Nephron progenitor cell (in vitro differentiated cells): Measurements from ENCODE around the gene SPATA6L.

Source experiments
- DNase-seq: peaks from one replicate; pipeline ENCODE4 v3.0.0; 2021
- H3K27ac Mint-ChIP-seq: 2 replicates; pipeline ENCODE4 v1.8.0; 2021; ENCODE audit warnings: mild to moderate bottlenecking, moderate library complexity, mixed read lengths
- H3K27me3 Mint-ChIP-seq: 2 replicates; pipeline ENCODE4 v1.8.0; 2021; ENCODE audit warnings: mild to moderate bottlenecking, low read depth, mixed read lengths; ENCODE audit not compliant: poor library complexity
- H3K36me3 Mint-ChIP-seq: 2 replicates; pipeline ENCODE4 v1.8.0; 2021; ENCODE audit warnings: low read depth, mixed read lengths
- H3K4me1 Mint-ChIP-seq: 2 replicates; pipeline ENCODE4 v1.8.0; 2021; ENCODE audit warnings: mixed read lengths
- H3K4me3 Mint-ChIP-seq: 2 replicates; pipeline ENCODE4 v1.8.0; 2021; ENCODE audit warnings: mild to moderate bottlenecking, moderate library complexity, mixed read lengths
- H3K9me3 Mint-ChIP-seq: 2 replicates; pipeline ENCODE4 v1.8.0; 2021; ENCODE audit warnings: mild to moderate bottlenecking, moderate library complexity, mixed read lengths
- TF ChIP-seq, protein P1 (sequence below): fragments of 200-600 bp; sonication (generic); IDR thresholded peaks from 2 replicates; pipeline ENCODE4 v1.5.0; 2021; ENCODE audit warnings: antibody characterized with exemption

Gene SPATA6L

DNA sequence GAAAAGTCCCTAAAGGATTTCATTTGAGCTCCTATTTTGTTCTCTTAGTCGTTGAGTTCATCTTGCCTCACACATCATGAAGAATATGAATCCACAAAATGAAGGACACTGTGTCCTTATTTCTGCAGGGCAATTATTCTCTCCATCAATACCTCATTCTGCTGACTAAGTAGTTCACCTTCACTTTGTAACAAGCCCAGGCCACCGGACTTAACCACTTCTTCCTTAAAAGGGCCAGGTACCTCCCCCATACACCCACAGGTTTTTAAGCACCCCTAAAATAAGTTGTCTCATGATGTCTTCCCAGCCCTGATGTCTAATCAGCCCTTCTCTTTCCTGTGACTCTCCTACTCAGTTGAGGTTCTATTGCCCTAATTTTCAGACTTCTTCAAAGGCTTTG lies 71.3 kb downstream of the SPATA6L start:
- TF ChIP-seq, protein P1, sequence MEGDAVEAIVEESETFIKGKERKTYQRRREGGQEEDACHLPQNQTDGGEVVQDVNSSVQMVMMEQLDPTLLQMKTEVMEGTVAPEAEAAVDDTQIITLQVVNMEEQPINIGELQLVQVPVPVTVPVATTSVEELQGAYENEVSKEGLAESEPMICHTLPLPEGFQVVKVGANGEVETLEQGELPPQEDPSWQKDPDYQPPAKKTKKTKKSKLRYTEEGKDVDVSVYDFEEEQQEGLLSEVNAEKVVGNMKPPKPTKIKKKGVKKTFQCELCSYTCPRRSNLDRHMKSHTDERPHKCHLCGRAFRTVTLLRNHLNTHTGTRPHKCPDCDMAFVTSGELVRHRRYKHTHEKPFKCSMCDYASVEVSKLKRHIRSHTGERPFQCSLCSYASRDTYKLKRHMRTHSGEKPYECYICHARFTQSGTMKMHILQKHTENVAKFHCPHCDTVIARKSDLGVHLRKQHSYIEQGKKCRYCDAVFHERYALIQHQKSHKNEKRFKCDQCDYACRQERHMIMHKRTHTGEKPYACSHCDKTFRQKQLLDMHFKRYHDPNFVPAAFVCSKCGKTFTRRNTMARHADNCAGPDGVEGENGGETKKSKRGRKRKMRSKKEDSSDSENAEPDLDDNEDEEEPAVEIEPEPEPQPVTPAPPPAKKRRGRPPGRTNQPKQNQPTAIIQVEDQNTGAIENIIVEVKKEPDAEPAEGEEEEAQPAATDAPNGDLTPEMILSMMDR: no peak
- H3K27me3 Mint-ChIP-seq: peaks cover 10% of the 10 kb centered on the region
- H3K27ac Mint-ChIP-seq: no peak overlapping the region
- H3K36me3 Mint-ChIP-seq: no peaks in the 10 kb centered on the region
- H3K4me3 Mint-ChIP-seq: no peak overlapping the region
- DNase-seq: no peak
- H3K9me3 Mint-ChIP-seq: no peaks in the 10 kb centered on the region
- peaks cover 22% of the 10 kb centered on the region for H3K4me1 Mint-ChIP-seq

GRCh38 chr9:4594545-4594944 lies 71.7 kb downstream of the SPATA6L start:
- no peak for DNase-seq
- H3K9me3 Mint-ChIP-seq: no peaks in the 10 kb centered on the region
- no peak overlapping the region for H3K27ac Mint-ChIP-seq
- H3K4me3 Mint-ChIP-seq: no peak overlapping the region
- TF ChIP-seq, protein P1: no peak
- H3K4me1 Mint-ChIP-seq: peaks cover 22% of the 10 kb centered on the region
- peaks cover 7% of the 10 kb centered on the region for H3K27me3 Mint-ChIP-seq
- H3K36me3 Mint-ChIP-seq: no peaks in the 10 kb centered on the region

DNA sequence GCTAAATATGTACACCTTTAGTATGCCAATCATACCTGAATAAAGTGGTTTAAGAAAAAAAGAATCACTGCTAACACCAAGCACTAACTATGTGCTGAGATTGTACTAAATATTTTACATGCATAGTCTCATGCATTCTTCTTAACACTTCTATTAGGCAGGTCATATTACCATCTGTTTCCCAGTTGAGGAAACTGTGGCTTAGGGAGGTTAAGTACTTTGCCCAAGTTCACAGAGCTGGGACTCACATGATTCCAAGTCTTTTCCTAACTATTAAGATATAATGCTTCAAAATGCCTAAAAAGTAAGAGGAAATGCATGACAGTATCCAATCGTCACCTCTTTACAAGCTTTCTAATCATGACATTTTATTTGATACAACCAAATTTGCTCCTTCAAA lies 73.4 kb downstream of the SPATA6L start:
- H3K36me3 Mint-ChIP-seq: no peaks in the 10 kb centered on the region
- no peak overlapping the region for H3K27ac Mint-ChIP-seq
- H3K9me3 Mint-ChIP-seq: no peaks in the 10 kb centered on the region
- H3K4me1 Mint-ChIP-seq: peaks cover 22% of the 10 kb centered on the region
- TF ChIP-seq, protein P1: no peak
- H3K4me3 Mint-ChIP-seq: no peak overlapping the region
- peaks cover 4% of the 10 kb centered on the region for H3K27me3 Mint-ChIP-seq
- no peak for DNase-seq

DNA sequence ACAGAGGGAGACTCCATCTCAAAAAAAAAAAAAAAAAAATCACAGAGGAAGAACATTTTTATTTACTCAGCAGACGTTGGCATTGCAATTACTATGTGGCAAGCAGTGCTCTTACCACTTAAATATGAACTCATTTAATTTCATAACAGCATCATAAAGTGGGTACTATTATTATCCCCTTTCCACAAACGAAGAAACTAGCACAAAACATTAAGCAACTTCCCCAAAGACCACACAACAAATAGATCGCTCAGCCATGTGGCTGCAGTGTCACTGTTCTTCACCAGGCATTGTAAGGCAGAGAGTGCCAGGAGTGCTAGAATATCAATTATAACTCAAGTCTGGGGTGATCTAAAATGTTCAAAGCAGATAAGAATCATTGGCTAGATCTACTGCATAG lies 74.0 kb downstream of the SPATA6L start:
- no peak for DNase-seq
- TF ChIP-seq, protein P1: no peak
- H3K27ac Mint-ChIP-seq: no peak overlapping the region
- no peaks in the 10 kb centered on the region for H3K9me3 Mint-ChIP-seq
- no peaks in the 10 kb centered on the region for H3K36me3 Mint-ChIP-seq
- no peak overlapping the region for H3K4me3 Mint-ChIP-seq
- peaks cover 4% of the 10 kb centered on the region for H3K27me3 Mint-ChIP-seq
- peaks cover 22% of the 10 kb centered on the region for H3K4me1 Mint-ChIP-seq

DNA sequence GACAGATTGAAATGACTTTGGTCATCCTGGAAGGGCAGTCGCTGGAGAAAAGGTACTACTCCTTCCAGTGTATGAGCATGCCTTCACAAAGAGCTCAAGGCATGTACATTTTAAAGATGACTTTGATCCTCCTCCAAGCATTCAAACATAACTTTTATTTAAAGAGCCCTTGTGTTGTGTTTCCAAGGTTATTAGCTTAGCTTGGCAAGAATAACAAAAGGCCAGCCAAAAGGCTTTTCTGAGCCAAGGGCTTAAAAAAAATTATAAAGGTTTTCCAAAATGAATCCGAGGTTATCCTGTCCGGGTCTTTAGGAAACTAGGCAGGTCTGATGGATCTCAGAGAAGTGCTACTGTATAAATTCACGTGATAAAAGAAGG lies 75.2 kb downstream of the SPATA6L start:
- no peak overlapping the region for H3K27ac Mint-ChIP-seq

More for the DNA sequence above, 75.2 kb downstream of the SPATA6L start:
- peaks cover 14% of the 10 kb centered on the region for H3K4me1 Mint-ChIP-seq
- TF ChIP-seq, protein P1: no peak
- no peaks in the 10 kb centered on the region for H3K9me3 Mint-ChIP-seq
- no peaks in the 10 kb centered on the region for H3K36me3 Mint-ChIP-seq
- H3K4me3 Mint-ChIP-seq: no peak overlapping the region
- no peak for DNase-seq
- H3K27me3 Mint-ChIP-seq: peaks cover 4% of the 10 kb centered on the region
